ENCODE data around the gene CDC45. TPM values are rescaled to one million over a fixed set of nuclear protein-coding genes. Genes with fewer than 3 reads are reported as not detected.
"Not testable (repeated sequence)": the region's sequence is repeated elsewhere in the genome, so short reads cannot be mapped to it uniquely, and the experiment has no call there.

CDC45 gene
- total RNA-seq, 1 experiment from 2014 or later, result 16.3 TPM

- no peak for DNase-seq (ENCODE audit: extremely low read depth, low read depth)
These were observed 45.5 kb downstream of the CDC45 start for GRCh38 chr22:19525116-19525660.

- no peak for DNase-seq (ENCODE audit: extremely low read depth, low read depth)
These were observed 45.9 kb downstream of the CDC45 start for GRCh38 chr22:19525666-19526065.

GRCh38 chr22:19526076-19526701 lies 46.5 kb downstream of the CDC45 start:
- DNase-seq (ENCODE audit: extremely low read depth, low read depth), result no peak

DNA sequence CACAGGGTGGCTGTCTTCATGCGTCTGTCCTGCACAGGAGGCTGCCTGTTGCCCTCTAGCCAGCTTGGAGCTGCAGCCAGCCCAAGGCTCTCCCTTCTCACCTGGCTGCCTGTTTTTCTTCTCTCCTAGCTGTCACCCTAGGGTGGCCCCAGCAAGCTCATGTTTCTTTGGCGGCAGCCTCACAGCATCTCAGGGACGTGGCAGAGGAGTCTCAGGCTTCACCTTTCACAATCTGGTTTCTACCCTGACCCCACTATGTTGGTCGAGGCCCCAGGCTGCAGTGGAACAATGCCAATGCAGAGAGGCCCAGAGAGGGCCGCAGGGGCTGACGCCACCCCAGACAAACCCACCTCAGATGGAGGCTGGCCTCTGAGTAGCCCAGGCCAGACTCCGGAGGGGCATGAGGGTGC lies 47.0 kb downstream of the CDC45 start:
- DNase-seq (ENCODE audit: extremely low read depth, low read depth), result no peak

GRCh38 chr22:19527321-19527721 lies 47.6 kb downstream of the CDC45 start:
- DNase-seq (ENCODE audit: extremely low read depth, low read depth), result no peak

DNA sequence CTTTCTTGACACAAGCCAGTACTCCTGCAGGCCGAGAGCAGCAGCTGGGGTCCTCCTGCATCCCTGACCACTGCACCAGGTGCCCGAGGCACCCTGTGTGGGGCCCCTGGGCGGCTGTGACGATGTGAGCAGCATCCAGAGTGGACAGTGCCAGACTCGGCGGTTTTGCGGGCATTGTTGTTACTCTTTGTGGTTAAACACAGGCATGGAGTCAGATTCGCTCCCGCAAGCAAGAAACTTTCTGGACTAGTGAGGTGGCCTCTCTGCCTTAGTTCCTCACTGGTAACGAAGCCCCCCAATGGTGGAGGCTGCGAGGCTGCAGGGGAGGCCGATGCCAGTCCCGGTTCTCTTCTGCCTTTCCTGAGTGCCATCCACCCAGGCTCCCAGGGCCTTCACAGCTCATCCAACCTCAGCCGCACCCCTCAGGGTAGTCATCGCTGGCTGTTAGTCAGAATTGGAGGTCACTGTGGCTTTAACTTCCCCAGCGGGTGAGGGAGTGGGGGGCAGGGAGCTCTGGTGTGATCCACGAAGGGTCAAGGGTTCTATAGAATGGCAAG lies 48.2 kb downstream of the CDC45 start:
- no peak for DNase-seq (ENCODE audit: extremely low read depth, low read depth)

DNA sequence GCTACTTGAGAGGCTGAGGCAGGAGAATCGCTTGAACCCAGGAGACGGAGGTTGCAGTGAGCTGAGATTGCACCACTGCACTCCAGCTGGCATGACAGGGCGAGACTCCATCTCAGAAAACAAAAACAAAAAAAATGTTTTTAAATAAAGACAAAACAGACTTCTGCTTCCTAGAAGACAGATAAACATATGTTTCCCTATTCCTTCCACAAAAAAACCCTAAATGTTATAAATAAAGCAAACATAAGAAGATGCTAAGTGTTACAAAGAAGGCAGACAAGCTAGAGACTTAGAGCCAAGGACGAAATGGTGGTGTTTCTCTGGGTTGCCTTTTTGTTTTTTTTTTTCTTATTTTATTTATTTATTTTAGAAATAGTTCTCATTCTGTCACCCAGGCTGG lies 50.1 kb downstream of the CDC45 start:
- no peak for DNase-seq (ENCODE audit: extremely low read depth, low read depth)

- DNase-seq (ENCODE audit: extremely low read depth, low read depth), result no peak
These were observed 51.0 kb downstream of the CDC45 start for GRCh38 chr22:19530751-19531150.

DNA sequence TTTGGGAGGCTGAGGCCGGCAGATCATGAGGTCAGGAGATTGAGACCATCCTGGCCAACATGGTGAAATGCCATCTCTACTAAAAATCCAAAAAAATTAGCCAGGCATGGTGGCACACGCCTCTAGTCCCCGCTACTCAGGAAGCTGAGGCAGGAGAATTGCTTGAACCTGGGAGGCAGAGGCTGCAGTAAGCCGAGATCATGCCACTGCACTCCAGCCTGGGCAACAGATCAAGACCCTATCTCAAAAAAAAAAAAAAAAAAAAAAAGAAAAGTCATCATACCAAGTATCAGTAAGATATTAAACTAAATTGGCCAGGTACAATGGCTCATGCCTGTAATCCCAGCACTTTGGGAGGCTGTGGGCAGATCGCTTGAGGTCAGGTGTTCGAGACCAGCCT lies 51.6 kb downstream of the CDC45 start:
- not testable (repeated sequence) for DNase-seq (ENCODE audit: extremely low read depth, low read depth)

DNA sequence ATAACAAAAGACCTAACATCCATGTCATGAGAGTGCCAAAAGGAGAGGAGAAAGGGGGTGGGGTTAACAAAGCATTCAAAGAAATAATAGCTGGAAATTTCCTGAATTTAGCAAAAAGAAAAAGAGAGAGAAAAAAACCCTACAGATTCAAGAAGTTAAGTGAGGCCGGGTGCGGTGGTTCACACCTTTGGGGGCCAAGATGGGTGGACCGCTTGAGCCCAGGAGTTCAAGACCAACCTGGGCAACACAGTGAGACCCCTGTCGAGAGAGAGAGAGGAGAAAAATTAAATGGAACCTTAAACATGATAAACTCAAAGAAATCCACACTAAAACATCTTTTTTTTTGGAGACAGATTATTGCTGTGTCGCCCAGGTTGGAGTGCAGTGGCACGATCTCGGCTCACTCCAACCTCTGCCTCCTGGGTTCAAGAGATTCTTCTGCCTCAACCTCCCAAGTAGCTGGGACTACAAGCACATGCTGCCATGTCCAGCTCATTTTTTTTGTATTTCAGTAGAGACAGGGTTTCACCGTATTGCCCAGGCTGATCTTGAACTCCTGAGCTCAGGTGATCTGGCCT lies 53.4 kb downstream of the CDC45 start:
- no peak for DNase-seq (ENCODE audit: extremely low read depth, low read depth)

- DNase-seq (ENCODE audit: extremely low read depth, low read depth), result no peak
These were observed 54.1 kb downstream of the CDC45 start for GRCh38 chr22:19533857-19534256.

DNA sequence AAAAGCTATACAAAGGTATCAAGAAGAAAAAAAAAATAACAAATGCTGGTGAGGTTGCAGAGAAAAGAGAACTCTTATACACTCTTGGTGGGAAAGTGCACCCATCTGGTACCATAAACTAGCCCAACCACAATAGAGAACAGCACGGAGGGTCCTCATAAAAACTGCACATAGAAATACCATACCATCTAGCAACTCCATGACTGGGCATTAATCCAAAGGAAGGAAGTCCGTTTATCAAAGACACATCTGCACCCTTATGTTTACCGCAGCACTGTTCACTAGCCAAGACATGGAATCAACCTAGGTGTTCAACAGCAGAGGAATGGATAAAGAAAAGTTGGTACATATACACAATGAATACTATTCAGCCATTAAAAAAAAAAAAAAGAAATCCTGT lies 55.3 kb downstream of the CDC45 start:
- DNase-seq (ENCODE audit: extremely low read depth, low read depth), result no peak

DNA sequence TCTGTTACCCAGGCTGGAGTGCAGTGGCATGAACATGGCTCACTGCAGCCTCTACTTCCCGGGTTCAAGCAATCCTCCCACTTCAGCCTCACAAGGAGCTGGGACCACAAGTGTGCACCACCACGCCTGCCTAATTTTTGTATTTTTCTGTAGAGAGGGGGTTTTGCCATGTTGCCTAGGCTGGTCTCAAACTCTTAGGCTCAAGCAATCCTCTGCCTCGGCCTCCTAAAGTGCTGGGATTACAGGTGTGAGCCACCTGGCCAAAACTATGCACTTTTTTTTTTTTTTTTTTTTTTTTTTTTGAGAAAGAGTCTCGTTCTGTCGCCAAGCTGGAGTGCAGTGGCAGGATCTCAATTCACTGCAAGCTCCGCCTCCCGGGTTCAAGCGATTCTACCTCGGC lies 56.8 kb downstream of the CDC45 start:
- no peak for DNase-seq (ENCODE audit: extremely low read depth, low read depth)

DNA sequence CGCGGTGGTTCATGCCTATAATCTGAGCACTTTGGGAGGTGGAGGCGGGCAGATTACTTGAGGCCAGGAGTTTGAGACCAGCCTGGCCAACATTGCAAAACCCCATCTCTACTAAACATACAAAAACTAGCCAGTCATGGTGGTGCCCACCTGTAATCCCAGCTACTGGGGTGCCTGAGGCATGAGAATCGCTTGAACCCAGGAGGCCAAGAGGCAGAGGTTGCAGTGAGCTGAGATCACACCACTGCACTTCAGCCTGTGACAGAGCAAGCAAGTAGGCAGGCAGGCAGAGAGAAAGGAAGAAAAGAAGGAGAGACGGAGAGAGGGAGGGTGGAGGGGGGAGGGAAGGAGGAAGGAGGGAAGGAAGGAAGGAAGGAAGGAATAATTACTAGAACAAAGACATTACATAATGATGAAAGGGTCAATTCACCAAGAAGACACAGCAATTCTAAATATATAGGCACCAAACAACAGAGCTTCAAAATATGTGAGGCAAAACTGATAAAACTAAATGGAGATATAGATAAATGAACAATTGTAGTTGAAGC lies 58.3 kb downstream of the CDC45 start:
- no peak for DNase-seq (ENCODE audit: extremely low read depth, low read depth)

DNA sequence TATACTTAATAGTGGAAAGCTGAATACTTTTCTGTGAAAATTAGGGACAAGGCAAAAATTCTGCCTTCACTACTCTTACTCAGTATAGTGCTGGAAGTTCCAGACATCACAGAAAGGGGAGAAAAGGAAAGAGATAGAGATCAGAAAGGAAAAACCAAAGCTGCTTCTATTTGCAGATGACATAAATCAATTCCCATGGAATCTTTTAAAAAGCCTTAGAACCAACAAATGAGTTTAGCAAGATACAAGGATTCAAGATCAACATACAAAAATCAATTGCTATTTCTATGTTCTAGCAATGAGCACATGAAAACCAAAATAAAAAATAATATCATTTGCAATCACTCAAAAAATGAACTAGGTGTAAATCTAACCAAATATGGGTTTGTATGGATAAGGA lies 60.7 kb downstream of the CDC45 start:
- DNase-seq (ENCODE audit: extremely low read depth, low read depth), result no peak

- no peak for DNase-seq (ENCODE audit: extremely low read depth, low read depth)
These were observed 64.4 kb downstream of the CDC45 start for GRCh38 chr22:19543970-19544708.

DNA sequence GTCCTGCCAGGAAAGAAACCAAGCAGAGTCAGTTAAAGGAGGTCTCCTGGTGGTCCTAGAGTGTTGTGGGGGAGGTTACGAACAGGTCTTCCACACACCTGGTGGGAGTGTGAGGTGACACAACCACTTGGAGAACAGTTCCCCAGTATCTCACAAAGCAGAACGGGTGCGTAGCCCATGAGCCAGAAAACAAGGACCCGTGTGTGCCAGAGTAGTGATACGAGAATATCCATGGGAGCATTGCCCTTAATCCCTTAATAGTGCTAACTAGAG lies 66.2 kb downstream of the CDC45 start:
- DNase-seq (ENCODE audit: extremely low read depth, low read depth), result no peak

- no peak for DNase-seq (ENCODE audit: extremely low read depth, low read depth)
These were observed 67.0 kb downstream of the CDC45 start for GRCh38 chr22:19546680-19547079.

GRCh38 chr22:19547620-19548019 lies 67.9 kb downstream of the CDC45 start:
- no peak for DNase-seq (ENCODE audit: extremely low read depth, low read depth)

- not testable (repeated sequence) for DNase-seq (ENCODE audit: extremely low read depth, low read depth)
These were observed 68.7 kb downstream of the CDC45 start for GRCh38 chr22:19548427-19548826.

DNA sequence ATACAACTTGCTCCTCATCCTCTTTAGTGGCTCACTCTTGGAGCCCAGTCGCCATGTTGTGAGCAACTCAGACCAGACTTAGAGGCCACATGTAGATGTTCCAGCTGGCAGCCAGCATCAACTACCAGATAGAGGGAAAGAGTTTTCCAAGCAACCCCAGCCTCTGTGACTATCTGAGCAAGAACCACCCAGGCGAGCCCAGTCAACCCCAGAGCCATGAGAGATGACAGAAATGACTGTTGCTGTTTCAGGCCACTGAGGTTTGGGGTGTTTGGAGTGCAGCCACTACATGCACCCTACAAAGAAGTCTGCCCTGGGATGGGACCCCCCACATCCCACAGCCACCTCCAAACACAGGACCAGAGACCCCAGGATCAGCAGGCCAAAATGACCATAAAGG lies 69.2 kb downstream of the CDC45 start:
- no peak for DNase-seq (ENCODE audit: extremely low read depth, low read depth)

DNA sequence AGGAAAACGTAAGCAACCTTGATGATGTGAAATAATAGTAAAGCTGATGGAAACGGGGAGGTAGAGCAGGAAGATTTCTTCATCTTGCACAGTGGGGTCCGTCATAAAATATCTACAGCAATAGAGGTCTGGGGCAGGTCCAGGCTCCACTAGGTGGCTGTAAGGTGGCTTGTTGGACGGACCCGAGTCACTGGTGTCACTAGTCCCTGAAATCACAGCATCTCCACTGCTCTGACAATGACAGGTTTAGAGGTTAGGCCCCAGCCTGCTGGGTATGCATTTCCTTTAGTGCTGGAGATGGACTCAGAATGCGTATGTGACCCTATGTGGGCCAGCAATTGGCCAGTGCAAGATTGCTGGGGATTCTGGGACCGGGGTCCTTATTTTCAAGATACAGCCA lies 69.7 kb downstream of the CDC45 start:
- no peak for DNase-seq (ENCODE audit: extremely low read depth, low read depth)

Data from NCI-H460 (cell line).